Measurements from ENCODE around the gene SEC14L3. TPM values are rescaled to one million over a fixed set of nuclear protein-coding genes. Genes with fewer than 3 reads are reported as not detected.

The SEC14L3 gene
- total RNA-seq, 2 donors from 2014 or later = not detected

- WGBS, 2 donors = 90 to 94% methylated on average over 1 of the region's 1 CpG
- intact Hi-C loops (cut with DNase I) = loop anchor here (5.0 kb wide), 1 partner anchor 91 kb away; no protein-coding TSS in a partner anchor
- Histone ChIP-seq H3K27me3 (no peaks in the 10 kb centered on the region), H3K36me3 (replicated peaks in 1 of 2; ENCODE audit: insufficient read depth in 1 of 2, low read depth in 2 of 2) (no peaks in the 10 kb centered on the region), H3K4me3 (no peak overlapping the region), H3K9me3 (no peaks in the 10 kb centered on the region), H3K27ac (no peak overlapping the region), H3K4me1 (peaks cover 4% of the 10 kb centered on the region)
- TF ChIP-seq POLR2A (IDR thresholded peaks at IDR 0.05) = no peak
- TF ChIP-seq CTCF (IDR thresholded peaks at IDR 0.05) = no peak
- no peak for DNase-seq
- no peak for ATAC-seq
These were observed 11.4 kb upstream of the SEC14L3 start for GRCh38 chr22:30483169-30483568.

- 86 to 94% methylated on average over 3 to 5 of the region's 5 CpGs for WGBS, 2 donors
- Histone ChIP-seq H3K36me3 (replicated peaks in 1 of 2; ENCODE audit: insufficient read depth in 1 of 2, low read depth in 2 of 2) (no peaks in the 10 kb centered on the region), H3K4me3 (no peak overlapping the region), H3K27ac (no peak overlapping the region), H3K4me1 (no peaks in the 10 kb centered on the region), H3K27me3 (no peaks in the 10 kb centered on the region), H3K9me3 (no peaks in the 10 kb centered on the region)
- TF ChIP-seq POLR2A (IDR thresholded peaks at IDR 0.05) (no peak), CTCF (IDR thresholded peaks at IDR 0.05) (no peak)
- DNase-seq (no peak), ATAC-seq (no peak)
- intact Hi-C loops (cut with DNase I) = loop anchor here (5.0 kb wide), 1 partner anchor 89 kb away; no protein-coding TSS in a partner anchor
These were observed 9.9 kb upstream of the SEC14L3 start for GRCh38 chr22:30481711-30482110.

GRCh38 chr22:30479981-30480380 lies 8.2 kb upstream of the SEC14L3 start:
- intact Hi-C loops (cut with DNase I) = loop anchor here (5.0 kb wide), 1 partner anchor 88 kb away; no protein-coding TSS in a partner anchor
- 24 to 36% methylated on average over 2 of the region's 2 CpGs for WGBS, 2 donors
- H3K27ac ChIP-seq = no peak overlapping the region
- H3K9me3 ChIP-seq = no peaks in the 10 kb centered on the region
- DNase-seq (no peak), ATAC-seq (no peak)
- TF ChIP-seq POLR2A (IDR thresholded peaks at IDR 0.05) = no peak
- TF ChIP-seq CTCF (IDR thresholded peaks at IDR 0.05) = no peak
- no peaks in the 10 kb centered on the region for H3K36me3 ChIP-seq (replicated peaks in 1 of 2; ENCODE audit: insufficient read depth in 1 of 2, low read depth in 2 of 2)
- no peaks in the 10 kb centered on the region for H3K4me1 ChIP-seq
- H3K4me3 ChIP-seq = no peak overlapping the region
- no peaks in the 10 kb centered on the region for H3K27me3 ChIP-seq

GRCh38 chr22:30474683-30475424 lies 3.0 kb upstream of the SEC14L3 start:
- Histone ChIP-seq H3K4me1 (no peaks in the 10 kb centered on the region), H3K4me3 (no peak overlapping the region), H3K9me3 (no peaks in the 10 kb centered on the region), H3K36me3 (replicated peaks in 1 of 2; ENCODE audit: insufficient read depth in 1 of 2, low read depth in 2 of 2) (no peaks in the 10 kb centered on the region), H3K27me3 (no peaks in the 10 kb centered on the region), H3K27ac (no peak overlapping the region)
- intact Hi-C loops (cut with DNase I) = no loop called here
- TF ChIP-seq POLR2A (IDR thresholded peaks at IDR 0.05) = no peak
- WGBS, 2 donors = 24 to 46% methylated on average over 6 of the region's 6 CpGs
- peak in 3 of 4 donors; percentile 37 to 57 (median 50) for DNase-seq
- ATAC-seq = peak; percentile 56

GRCh38 chr22:30474121-30474520 lies 2.3 kb upstream of the SEC14L3 start:
- intact Hi-C loops (cut with DNase I) = no loop called here
- Histone ChIP-seq H3K4me1 (no peaks in the 10 kb centered on the region), H3K36me3 (replicated peaks in 1 of 2; ENCODE audit: insufficient read depth in 1 of 2, low read depth in 2 of 2) (no peaks in the 10 kb centered on the region), H3K4me3 (no peak overlapping the region), H3K9me3 (no peaks in the 10 kb centered on the region), H3K27ac (no peak overlapping the region), H3K27me3 (no peaks in the 10 kb centered on the region)
- WGBS, 2 donors = 86 to 91% methylated on average over 4 of the region's 4 CpGs
- DNase-seq = no peak
- TF ChIP-seq POLR2A (IDR thresholded peaks at IDR 0.05) (no peak), CTCF (IDR thresholded peaks at IDR 0.05) (no peak)
- ATAC-seq = no peak
